HG03045 (cell line): ENCODE data around the gene SRGAP2B.
"Not testable (repeated sequence)": the region's sequence is repeated elsewhere in the genome, so short reads cannot be mapped to it uniquely, and the experiment has no call there.

Experiments
- ATAC-seq: cut with Tn5 transposase; IDR thresholded peaks from one replicate; pipeline ENCODE4 v1.9.1; 2021; ENCODE audit warnings: mild to moderate bottlenecking, moderate library complexity; ENCODE audit not compliant: unreplicated experiment

SRGAP2B gene

GRCh38 chr1:144917154-144918026 lies 177.7 kb downstream of the SRGAP2B start:
- ATAC-seq: not testable (repeated sequence)

GRCh38 chr1:144913977-144914734 lies 181.0 kb downstream of the SRGAP2B start:
- ATAC-seq: not testable (repeated sequence)

GRCh38 chr1:144913458-144913857 lies 181.7 kb downstream of the SRGAP2B start:
- ATAC-seq: not testable (repeated sequence)

- ATAC-seq: not testable (repeated sequence)
These were observed 184.4 kb downstream of the SRGAP2B start for GRCh38 chr1:144910729-144911128.

GRCh38 chr1:144900841-144901240 lies 194.3 kb downstream of the SRGAP2B start:
- ATAC-seq: not testable (repeated sequence)

- not testable (repeated sequence) for ATAC-seq
These were observed 200.5 kb downstream of the SRGAP2B start for GRCh38 chr1:144894454-144895201.

- not testable (repeated sequence) for ATAC-seq
These were observed 201.3 kb downstream of the SRGAP2B start for GRCh38 chr1:144893710-144894438.

GRCh38 chr1:144893062-144893461 lies 202.1 kb downstream of the SRGAP2B start:
- ATAC-seq: not testable (repeated sequence)

GRCh38 chr1:144889450-144890115 lies 205.5 kb downstream of the SRGAP2B start:
- not testable (repeated sequence) for ATAC-seq

- ATAC-seq: not testable (repeated sequence)
These were observed 212.1 kb downstream of the SRGAP2B start for GRCh38 chr1:144883022-144883421.

GRCh38 chr1:144882343-144882742 lies 212.8 kb downstream of the SRGAP2B start:
- not testable (repeated sequence) for ATAC-seq

GRCh38 chr1:144858607-144859006 lies 236.5 kb downstream of the SRGAP2B start:
- ATAC-seq: not testable (repeated sequence)
